Measurements from ENCODE around the gene ITGA1. TPM values are rescaled to one million over a fixed set of nuclear protein-coding genes. Genes with fewer than 3 reads are reported as not detected.

The ITGA1 gene
- total RNA-seq, 3 donors from 2014 or later: 26.2 to 49.2 (median 36.6) TPM

DNA sequence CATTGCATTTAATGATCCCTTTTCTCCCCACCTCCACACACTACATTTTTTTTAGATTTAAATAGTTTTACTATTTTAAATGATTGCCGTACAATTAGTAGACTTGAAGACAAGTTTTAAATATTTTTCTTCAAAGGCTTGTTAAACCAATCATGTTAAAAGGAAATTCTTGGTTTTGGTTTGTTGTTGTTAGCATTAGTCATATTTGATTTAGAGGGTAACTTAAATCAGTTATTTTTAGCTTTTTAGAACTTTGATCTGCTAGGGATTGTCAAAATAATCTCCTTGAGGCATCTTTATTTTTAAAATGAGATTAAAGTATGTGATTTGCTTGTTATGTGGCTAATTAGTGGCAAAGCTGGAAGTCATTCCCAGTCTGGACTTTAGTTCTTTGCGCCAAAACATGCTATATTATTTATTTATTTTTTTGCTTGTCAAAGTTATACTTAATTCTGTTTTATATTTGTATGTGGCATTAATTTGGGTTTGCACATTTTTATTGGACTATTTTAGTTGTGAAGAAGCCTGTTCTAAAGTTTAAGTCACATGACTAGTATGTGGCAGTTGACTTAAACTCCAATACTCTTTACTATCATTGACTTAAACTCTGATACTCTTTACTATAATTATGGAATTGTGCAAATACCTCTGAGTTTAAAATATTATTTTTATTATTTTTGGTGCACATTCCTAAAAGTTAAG lies 14.7 kb downstream of the ITGA1 start:
- Histone ChIP-seq H3K36me3 (no peaks in the 10 kb centered on the region), H3K27ac (peak overlapping the region in 1 of 2 donors; percentile 41), H3K4me1 (peaks cover 0 to 6% of the 10 kb centered on the region in 2 donors), H3K4me3 (peak overlapping the region in 2 of 3 donors; percentile 11 to 79), H3K9me3 (no peaks in the 10 kb centered on the region), H3K27me3 (no peaks in the 10 kb centered on the region)
- no peak for TF ChIP-seq POLR2AphosphoS5 (IDR thresholded peaks at IDR 0.05)
- TF ChIP-seq, protein P1, sequence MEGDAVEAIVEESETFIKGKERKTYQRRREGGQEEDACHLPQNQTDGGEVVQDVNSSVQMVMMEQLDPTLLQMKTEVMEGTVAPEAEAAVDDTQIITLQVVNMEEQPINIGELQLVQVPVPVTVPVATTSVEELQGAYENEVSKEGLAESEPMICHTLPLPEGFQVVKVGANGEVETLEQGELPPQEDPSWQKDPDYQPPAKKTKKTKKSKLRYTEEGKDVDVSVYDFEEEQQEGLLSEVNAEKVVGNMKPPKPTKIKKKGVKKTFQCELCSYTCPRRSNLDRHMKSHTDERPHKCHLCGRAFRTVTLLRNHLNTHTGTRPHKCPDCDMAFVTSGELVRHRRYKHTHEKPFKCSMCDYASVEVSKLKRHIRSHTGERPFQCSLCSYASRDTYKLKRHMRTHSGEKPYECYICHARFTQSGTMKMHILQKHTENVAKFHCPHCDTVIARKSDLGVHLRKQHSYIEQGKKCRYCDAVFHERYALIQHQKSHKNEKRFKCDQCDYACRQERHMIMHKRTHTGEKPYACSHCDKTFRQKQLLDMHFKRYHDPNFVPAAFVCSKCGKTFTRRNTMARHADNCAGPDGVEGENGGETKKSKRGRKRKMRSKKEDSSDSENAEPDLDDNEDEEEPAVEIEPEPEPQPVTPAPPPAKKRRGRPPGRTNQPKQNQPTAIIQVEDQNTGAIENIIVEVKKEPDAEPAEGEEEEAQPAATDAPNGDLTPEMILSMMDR (IDR thresholded peaks at IDR 0.05): no peak
- TF ChIP-seq POLR2A (IDR thresholded peaks at IDR 0.05): no peak
- intact Hi-C loops (cut with DNase I; ENCODE audit: low total_unique reads): no loop called here
- no peak for DNase-seq (ENCODE audit: low spot score in 2 of 2)

DNA sequence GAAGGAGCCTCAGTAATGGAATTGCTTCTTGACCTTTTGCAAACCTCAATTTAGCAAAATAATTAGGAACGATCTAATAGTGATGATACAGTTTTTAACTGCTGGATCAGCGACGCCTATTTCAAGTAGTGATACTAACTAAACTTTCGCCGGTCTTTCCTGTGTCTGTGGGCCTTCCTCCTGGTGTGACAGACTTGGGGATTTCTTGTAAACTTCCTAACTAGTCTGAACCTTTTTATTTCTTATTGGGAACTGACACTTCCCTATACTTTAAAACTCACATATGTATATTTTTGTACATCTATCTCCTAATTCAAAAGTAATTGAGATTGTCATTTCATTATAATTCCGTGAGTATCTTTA lies 15.2 kb downstream of the ITGA1 start:
- intact Hi-C loops (cut with DNase I; ENCODE audit: low total_unique reads): no loop called here
- H3K9me3 ChIP-seq: no peaks in the 10 kb centered on the region
- peak overlapping the region in 2 of 3 donors; percentile 11 to 79 for H3K4me3 ChIP-seq
- no peak for DNase-seq (ENCODE audit: low spot score in 2 of 2)
- H3K4me1 ChIP-seq: peaks cover 0 to 6% of the 10 kb centered on the region in 2 donors
- no peaks in the 10 kb centered on the region for H3K36me3 ChIP-seq
- H3K27me3 ChIP-seq: no peaks in the 10 kb centered on the region
- no peak for TF ChIP-seq POLR2AphosphoS5 (IDR thresholded peaks at IDR 0.05)
- TF ChIP-seq, protein P1 (IDR thresholded peaks at IDR 0.05): no peak
- TF ChIP-seq POLR2A (IDR thresholded peaks at IDR 0.05): no peak
- H3K27ac ChIP-seq: peak overlapping the region in 1 of 2 donors; percentile 41

DNA sequence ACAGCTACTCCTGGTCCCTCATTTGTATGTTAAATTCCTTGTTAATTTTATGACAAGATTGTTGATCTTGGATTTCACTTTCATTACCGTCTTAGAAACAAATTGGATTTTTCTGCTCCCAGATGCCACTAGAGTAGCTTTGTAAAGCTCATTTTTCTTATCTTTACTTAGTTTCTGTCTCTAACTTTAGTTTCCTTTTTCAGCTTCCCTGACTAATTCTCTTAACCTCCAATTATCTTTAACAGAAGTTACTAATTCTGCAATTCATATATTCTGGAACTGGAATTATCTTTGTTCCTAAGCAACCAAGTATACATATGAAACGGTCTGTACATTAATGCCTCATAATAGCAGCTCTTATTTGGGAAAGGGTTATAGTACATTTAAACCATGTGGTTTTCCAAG lies 16.7 kb downstream of the ITGA1 start:
- no peak overlapping the region for H3K27ac ChIP-seq
- no peak for DNase-seq (ENCODE audit: low spot score in 2 of 2)
- no peaks in the 10 kb centered on the region for H3K27me3 ChIP-seq
- H3K36me3 ChIP-seq: no peaks in the 10 kb centered on the region
- H3K4me1 ChIP-seq: peaks cover 0 to 6% of the 10 kb centered on the region in 2 donors
- TF ChIP-seq POLR2A (IDR thresholded peaks at IDR 0.05) (no peak), POLR2AphosphoS5 (IDR thresholded peaks at IDR 0.05) (no peak)
- TF ChIP-seq, protein P1 (IDR thresholded peaks at IDR 0.05): no peak
- H3K9me3 ChIP-seq: no peaks in the 10 kb centered on the region
- no peak overlapping the region for H3K4me3 ChIP-seq
- intact Hi-C loops (cut with DNase I; ENCODE audit: low total_unique reads): no loop called here

DNA sequence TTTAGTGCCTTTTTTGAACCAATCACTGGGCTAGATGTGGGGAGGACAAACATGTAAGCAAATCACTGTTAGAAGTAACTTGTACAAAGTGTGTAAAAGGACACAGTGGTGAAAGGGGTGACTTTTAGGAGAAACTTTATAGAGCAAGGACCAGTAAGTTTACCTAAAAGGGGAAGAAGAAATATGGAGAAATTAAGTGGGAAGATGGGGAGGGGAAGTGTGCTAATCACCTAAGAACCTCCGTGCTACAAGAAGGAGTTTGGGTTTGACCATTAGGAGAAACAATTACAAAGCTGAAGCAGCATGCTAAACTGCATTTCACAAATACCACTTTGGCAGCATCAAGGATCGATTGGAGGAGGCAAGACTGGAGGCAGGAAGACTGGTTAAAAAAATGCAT lies 17.3 kb downstream of the ITGA1 start:
- H3K36me3 ChIP-seq: no peaks in the 10 kb centered on the region
- intact Hi-C loops (cut with DNase I; ENCODE audit: low total_unique reads): no loop called here
- H3K4me3 ChIP-seq: no peak overlapping the region
- H3K27me3 ChIP-seq: no peaks in the 10 kb centered on the region
- TF ChIP-seq POLR2A (IDR thresholded peaks at IDR 0.05): no peak
- TF ChIP-seq, protein P1 (IDR thresholded peaks at IDR 0.05): no peak
- TF ChIP-seq POLR2AphosphoS5 (IDR thresholded peaks at IDR 0.05): no peak
- peaks cover 0 to 6% of the 10 kb centered on the region in 2 donors for H3K4me1 ChIP-seq
- H3K27ac ChIP-seq: no peak overlapping the region
- no peaks in the 10 kb centered on the region for H3K9me3 ChIP-seq
- no peak for DNase-seq (ENCODE audit: low spot score in 2 of 2)

DNA sequence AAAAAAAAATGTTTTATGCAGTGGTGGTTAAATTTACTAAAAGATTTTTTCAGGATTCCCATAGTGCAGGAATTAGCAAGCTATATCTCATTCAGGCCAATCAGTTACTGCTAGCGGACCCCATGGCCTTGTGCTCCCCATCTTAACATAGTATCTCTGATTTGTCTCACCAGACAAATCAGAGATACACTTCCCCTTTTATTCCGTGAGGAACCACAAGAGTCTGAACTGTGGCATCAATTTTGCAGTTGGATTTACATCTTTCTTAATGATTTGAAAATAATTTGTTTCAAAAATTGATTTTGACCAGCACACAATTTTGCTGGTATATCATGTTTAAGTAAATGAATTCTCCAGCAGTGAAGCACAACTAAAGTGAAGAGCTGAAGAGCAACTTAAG lies 17.9 kb downstream of the ITGA1 start:
- no peak for DNase-seq (ENCODE audit: low spot score in 2 of 2)
- Histone ChIP-seq H3K27me3 (no peaks in the 10 kb centered on the region), H3K4me1 (peaks cover 0 to 6% of the 10 kb centered on the region in 2 donors), H3K36me3 (no peaks in the 10 kb centered on the region), H3K9me3 (no peaks in the 10 kb centered on the region), H3K4me3 (no peak overlapping the region), H3K27ac (no peak overlapping the region)
- no peak for TF ChIP-seq POLR2A (IDR thresholded peaks at IDR 0.05)
- TF ChIP-seq POLR2AphosphoS5 (IDR thresholded peaks at IDR 0.05): no peak
- TF ChIP-seq, protein P1 (IDR thresholded peaks at IDR 0.05): no peak
- intact Hi-C loops (cut with DNase I; ENCODE audit: low total_unique reads): no loop called here

Data from breast epithelium (tissue), 4 donors.